Fibroblast of the aortic adventitia (primary cell): Measurements from ENCODE around the gene RBL1. TPM values are rescaled to one million over a fixed set of nuclear protein-coding genes. Genes with fewer than 3 reads are reported as not detected.

ENCODE experiments used
- DNase-seq: peaks from one replicate; pipeline ENCODE4 v3.0.0-alpha.2; 2010; ENCODE audit warnings: low read depth
- H3K4me3 ChIP-seq: 2 replicates; pipeline ENCODE4 v1.5.1; 2011; ENCODE audit warnings: low read depth, mild to moderate bottlenecking, control low read depth, low read length, moderate library complexity
- total RNA-seq: library from RNA; depleted of rRNA; stranded (reverse); fragments of >200 nt; gene quantifications from 2 replicates; pipeline ENCODE4 v1.2.3, GENCODE V29; 2012; ENCODE audit warnings: low replicate concordance
- TF ChIP-seq, protein P1 (sequence below): IDR thresholded peaks from 2 replicates; pipeline ENCODE4 v1.5.1; 2011; ENCODE audit warnings: mild to moderate bottlenecking, low read length, control low read depth, inconsistent platforms; ENCODE audit not compliant: insufficient read depth

RBL1 gene
- total RNA-seq: 15.9 and 31.9 TPM in 2 replicates

- peak within 1 kb of the TSS; percentile 87 for H3K4me3 ChIP-seq
- peak; percentile 85 for DNase-seq
- TF ChIP-seq, protein P1, sequence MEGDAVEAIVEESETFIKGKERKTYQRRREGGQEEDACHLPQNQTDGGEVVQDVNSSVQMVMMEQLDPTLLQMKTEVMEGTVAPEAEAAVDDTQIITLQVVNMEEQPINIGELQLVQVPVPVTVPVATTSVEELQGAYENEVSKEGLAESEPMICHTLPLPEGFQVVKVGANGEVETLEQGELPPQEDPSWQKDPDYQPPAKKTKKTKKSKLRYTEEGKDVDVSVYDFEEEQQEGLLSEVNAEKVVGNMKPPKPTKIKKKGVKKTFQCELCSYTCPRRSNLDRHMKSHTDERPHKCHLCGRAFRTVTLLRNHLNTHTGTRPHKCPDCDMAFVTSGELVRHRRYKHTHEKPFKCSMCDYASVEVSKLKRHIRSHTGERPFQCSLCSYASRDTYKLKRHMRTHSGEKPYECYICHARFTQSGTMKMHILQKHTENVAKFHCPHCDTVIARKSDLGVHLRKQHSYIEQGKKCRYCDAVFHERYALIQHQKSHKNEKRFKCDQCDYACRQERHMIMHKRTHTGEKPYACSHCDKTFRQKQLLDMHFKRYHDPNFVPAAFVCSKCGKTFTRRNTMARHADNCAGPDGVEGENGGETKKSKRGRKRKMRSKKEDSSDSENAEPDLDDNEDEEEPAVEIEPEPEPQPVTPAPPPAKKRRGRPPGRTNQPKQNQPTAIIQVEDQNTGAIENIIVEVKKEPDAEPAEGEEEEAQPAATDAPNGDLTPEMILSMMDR: peak; percentile 51
Measured at GRCh38 chr20:37095599-37096414, at the start of gene RBL1. TSS of gene RBL1 (minus strand) at chr20:37095997. CDS start at chr20:37095928, 69 bp downstream.

GRCh38 chr20:37144856-37145404 lies 49.1 kb upstream of the RBL1 start:
- TF ChIP-seq, protein P1: no peak
- no peak overlapping the region for H3K4me3 ChIP-seq
- DNase-seq: no peak

DNA sequence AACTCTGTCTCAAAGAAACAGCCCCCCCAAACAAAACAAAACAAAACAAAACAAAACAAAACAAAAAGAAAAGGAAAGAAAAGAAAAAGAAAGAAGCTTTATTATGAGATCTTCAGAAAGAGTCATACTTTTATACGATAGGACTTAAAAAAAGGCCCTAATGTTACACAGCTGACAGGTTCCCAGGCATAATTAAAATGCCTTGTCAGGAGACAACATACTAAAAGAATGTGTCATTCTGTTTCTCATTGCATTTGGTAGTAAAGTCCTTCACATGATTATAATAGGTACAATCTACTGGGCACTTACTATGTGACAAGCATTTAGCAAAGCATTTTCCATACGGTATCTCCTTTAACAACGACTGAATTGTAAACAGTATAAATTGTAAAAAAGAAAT lies 46.9 kb upstream of the RBL1 start:
- TF ChIP-seq, protein P1: no peak
- H3K4me3 ChIP-seq: no peak overlapping the region
- DNase-seq: no peak

GRCh38 chr20:37137547-37137946 lies 41.8 kb upstream of the RBL1 start:
- TF ChIP-seq, protein P1: no peak

GRCh38 chr20:37133952-37134351 lies 38.2 kb upstream of the RBL1 start:
- no peak for DNase-seq
- TF ChIP-seq, protein P1: no peak

More at GRCh38 chr20:37137547-37137946, 41.8 kb upstream of the RBL1 start:
- H3K4me3 ChIP-seq: no peak overlapping the region
- DNase-seq: no peak

GRCh38 chr20:37131486-37131885 lies 35.7 kb upstream of the RBL1 start:
- no peak for DNase-seq
- no peak overlapping the region for H3K4me3 ChIP-seq
- TF ChIP-seq, protein P1: no peak

More at GRCh38 chr20:37133952-37134351, 38.2 kb upstream of the RBL1 start:
- no peak overlapping the region for H3K4me3 ChIP-seq
